Esophagus mucosa (tissue), 1 donor: ENCODE measurements around the gene AOPEP. TPM values are rescaled to one million over a fixed set of nuclear protein-coding genes. Genes with fewer than 3 reads are reported as not detected.
A peak's percentile ranks its signal among the peaks of the same experiment; 100 is the strongest.

Experiments
- ATAC-seq: fragments of 200-7000 bp; cut with Tn5 transposase; one replicate; pipeline ENCODE4 v1.9.1; 2020
- total RNA-seq: library from RNA; stranded (reverse); gene quantifications from one replicate; pipeline ENCODE4 v1.2.4, GENCODE V29; 2023
- donor health status: DM: yes; HTN: yes; CAD: no.

The AOPEP gene, protein sequence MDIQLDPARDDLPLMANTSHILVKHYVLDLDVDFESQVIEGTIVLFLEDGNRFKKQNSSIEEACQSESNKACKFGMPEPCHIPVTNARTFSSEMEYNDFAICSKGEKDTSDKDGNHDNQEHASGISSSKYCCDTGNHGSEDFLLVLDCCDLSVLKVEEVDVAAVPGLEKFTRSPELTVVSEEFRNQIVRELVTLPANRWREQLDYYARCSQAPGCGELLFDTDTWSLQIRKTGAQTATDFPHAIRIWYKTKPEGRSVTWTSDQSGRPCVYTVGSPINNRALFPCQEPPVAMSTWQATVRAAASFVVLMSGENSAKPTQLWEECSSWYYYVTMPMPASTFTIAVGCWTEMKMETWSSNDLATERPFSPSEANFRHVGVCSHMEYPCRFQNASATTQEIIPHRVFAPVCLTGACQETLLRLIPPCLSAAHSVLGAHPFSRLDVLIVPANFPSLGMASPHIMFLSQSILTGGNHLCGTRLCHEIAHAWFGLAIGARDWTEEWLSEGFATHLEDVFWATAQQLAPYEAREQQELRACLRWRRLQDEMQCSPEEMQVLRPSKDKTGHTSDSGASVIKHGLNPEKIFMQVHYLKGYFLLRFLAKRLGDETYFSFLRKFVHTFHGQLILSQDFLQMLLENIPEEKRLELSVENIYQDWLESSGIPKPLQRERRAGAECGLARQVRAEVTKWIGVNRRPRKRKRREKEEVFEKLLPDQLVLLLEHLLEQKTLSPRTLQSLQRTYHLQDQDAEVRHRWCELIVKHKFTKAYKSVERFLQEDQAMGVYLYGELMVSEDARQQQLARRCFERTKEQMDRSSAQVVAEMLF
- total RNA-seq = 113 TPM

- ATAC-seq = peak; percentile 100
Observed at GRCh38 chr9:94726495-94727191, at the start of gene AOPEP. AOPEP (plus strand) TSS chr9:94726699; CDS start chr9:94759784, 33,085 bp downstream.

- no peak for ATAC-seq
Observed at GRCh38 chr9:94677929-94678328, 48.6 kb upstream of the AOPEP start.

DNA sequence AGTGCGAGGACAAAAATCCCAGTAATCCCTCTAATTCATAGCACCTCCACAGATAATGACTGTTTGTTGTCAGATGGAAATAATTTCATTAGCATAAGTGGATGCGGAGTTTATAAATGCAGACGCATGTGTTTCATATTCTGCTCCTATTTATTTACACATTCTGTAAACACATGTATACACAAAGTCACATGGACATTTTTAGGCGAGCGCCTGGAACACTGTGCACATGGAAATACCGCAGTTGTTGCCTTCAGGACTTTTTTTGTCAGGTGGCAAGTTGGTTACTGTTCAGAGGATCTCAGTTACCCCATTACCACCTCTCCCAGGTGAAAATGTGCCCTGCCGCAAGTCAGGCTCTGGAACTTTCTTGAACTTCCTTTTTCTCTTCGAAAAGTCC is 46.9 kb upstream of the AOPEP start:
- no peak for ATAC-seq

DNA sequence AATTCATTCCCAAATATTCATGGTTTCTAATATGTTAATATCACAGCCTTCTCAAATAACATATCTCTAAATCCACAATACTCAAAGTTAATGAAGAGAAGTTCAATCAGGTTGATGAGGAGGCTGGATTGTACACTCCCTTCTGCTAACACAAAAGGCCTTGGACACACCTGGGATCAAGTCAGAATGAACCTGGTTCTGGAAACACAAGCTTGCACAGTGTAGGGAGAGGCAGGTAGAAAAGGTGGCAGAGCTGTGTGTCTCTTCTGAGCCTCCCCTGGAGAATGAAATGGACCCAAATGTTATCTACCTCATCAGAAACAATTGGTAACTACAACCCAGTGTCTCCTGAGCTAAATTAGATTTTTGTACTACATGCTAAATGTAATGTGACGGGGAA is 46.5 kb upstream of the AOPEP start:
- ATAC-seq = peak; percentile 54

GRCh38 chr9:94680621-94681020 is 45.9 kb upstream of the AOPEP start:
- no peak for ATAC-seq

DNA sequence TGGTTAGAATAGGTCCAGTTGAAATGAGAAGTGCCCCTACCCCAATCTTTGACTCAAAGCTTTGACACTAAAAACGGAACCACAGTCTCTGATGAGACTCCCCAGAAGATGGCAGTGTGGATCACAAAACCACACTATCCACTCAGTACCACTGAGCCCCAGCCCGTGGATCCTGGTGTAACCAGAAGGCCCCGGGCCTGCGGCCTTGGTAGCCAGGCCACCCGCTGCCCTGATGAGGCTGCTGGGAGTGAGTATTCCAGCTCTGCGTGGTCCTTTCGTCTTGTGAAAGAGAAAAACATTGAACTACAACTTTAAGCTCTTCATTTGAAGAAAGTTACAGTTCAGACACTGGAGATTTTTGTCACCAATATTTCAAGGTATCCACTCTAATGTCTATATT is 45.0 kb upstream of the AOPEP start:
- ATAC-seq = peak; percentile 92

DNA sequence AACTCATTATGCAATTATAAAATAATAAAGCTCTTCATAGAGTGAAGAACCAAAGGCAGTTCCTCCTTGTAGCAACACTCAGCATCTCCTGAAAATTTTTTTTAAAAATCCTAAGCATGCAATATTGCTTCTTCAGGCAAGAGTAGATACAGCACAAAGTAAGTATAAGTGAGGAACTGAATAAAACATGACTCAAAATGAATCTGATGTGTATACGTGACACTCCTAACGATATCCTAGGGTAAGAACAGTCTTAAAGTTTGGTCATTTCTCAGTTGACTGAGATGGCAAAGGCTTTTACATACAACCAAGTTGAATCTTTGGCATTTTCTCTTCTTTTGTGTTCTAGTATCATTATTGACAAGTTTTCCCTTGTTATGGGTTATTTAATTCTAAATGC is 41.1 kb upstream of the AOPEP start:
- no peak for ATAC-seq

GRCh38 chr9:94687451-94687850 is 39.0 kb upstream of the AOPEP start:
- no peak for ATAC-seq

- no peak for ATAC-seq
Observed at GRCh38 chr9:94690344-94690743, 36.2 kb upstream of the AOPEP start.

GRCh38 chr9:94692601-94693000 is 33.9 kb upstream of the AOPEP start:
- ATAC-seq = no peak

GRCh38 chr9:94693485-94694204 is 32.9 kb upstream of the AOPEP start:
- no peak for ATAC-seq

DNA sequence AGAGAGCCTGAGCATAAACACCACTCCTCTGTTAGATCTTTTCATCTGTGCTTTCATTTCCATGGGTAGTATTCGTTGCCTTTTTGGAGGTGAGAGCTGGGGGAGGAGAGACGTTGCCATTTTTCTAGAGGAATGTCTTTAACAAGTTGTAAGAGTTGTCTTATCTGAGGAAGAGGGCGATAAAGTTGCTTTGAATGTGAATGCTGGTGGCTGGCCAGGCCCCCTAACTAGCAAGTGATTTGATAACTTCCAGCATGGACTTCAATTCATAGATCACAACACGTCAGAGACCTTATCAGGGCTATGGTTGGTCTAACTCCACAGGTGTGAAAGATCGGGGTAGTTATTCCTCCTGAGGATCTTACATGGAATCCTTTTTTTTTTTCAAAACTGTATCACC is 30.0 kb upstream of the AOPEP start:
- no peak for ATAC-seq

DNA sequence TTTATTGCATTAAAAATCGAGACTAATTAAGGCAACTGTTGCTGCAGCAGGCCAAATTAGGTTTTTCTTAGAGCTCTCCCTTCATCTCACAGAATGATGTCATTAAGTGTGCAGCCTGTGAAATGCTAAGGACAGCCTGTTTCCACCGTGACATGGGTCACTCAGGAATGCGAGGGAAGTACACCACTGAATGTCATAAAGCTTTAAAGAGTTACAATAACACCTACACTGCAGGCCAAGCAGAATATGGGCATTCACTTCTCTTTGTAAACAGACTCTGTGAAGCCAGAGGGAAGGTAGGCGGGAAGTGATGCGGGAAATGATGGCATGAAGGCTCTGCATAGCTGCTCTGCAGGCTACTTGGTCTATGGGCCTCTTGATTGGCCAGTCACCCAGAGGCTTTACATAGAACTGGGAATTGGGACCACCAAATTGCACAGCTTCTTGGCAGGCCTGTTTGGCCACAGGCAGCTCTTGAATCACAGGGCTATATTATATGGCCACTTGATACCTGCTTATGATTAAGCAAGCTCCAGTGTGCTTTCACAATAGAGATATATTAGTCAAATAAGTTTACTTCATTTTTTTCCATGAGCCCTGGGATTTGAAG is 28.4 kb upstream of the AOPEP start:
- ATAC-seq = no peak

DNA sequence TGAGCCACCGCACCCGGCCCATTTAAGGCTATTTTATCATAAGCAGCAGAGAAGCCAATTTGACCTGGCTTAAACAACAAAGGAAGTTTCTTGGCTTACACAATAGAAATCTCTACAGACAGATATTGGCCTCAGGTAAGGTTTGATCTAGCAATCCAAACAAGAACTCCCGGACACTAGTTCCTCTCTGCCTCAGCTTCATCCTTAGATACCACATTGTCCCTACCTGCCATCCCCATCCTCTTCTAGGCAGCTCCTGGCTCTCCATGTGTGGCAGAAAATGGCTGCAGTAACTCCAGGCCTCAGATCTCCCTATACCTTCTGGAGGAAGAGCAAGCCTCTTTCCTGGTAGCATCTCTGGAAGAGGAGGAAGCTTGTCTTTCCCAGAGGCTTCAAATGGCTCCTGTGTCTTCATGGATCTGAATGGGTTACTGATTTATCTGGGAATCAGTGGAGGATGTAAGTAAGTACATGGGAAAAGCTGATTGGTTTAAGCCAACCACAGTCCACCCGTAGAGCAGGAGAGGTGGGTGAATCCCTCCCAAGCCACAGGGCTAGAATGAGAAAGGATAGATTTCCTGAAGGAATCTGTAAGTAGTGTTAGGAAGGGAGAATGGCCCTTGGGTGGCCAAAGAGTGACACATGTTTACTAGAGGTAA is 26.7 kb upstream of the AOPEP start:
- no peak for ATAC-seq

GRCh38 chr9:94700445-94700844 is 26.1 kb upstream of the AOPEP start:
- ATAC-seq = no peak

- ATAC-seq = no peak
Observed at GRCh38 chr9:94703488-94704140, 22.9 kb upstream of the AOPEP start.

GRCh38 chr9:94705162-94705702 is 21.3 kb upstream of the AOPEP start:
- no peak for ATAC-seq

DNA sequence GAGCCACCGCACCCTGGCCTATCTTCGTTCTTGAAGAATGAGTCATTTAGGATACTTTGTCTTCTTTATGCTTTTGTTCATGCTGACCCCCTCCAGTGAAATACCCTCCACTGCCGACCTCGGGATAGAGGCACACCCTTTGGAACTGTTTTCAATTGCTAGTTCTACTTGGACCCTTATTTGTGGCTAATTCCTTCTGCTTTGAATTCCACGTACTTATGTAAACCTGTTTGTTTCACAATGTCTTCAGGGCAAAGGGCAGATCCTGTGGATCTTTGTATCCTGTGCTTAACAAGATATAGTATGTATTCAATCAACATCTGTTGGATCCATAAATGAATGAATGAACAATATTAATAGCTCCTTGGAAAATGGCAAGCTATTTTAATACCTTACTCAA is 19.6 kb upstream of the AOPEP start:
- ATAC-seq = no peak

DNA sequence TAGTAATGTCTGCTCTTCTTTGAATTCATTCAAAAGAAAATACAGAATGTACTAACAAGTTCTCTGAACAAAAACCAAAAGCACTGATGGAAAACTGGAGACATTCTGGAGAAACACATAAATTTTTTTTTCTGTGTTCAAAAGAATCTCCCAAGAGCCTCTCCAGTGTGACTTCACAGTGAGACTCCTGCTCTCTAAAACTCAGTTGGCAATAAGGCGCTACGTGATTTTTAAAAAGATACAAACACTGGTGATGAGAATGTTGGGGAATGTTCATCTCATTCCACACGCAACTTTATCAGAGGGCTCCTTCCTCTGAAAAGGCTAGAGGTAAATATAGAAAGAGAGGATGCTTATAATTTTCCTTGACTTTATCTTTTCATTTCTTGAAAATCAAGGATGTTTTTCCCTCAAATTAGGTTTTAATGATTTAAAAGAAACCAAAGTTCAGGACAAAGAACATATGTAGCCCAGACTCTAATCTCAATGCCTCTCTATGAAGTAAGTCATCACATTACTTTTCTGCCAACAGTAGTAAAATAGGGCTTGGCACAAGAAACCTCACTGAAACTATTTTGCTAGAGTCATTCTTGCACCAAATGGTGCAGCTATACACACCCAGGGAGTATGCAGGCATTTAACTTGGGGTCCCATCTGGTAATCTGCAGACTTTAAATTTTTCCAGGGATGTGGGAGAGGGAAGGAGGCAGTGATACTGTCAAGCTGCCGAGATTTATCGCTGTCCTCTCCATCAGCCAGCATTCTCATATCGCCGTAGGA is 12.9 kb upstream of the AOPEP start:
- ATAC-seq = no peak

GRCh38 chr9:94714494-94714893 is 12.0 kb upstream of the AOPEP start:
- no peak for ATAC-seq
